H9 (cell line): ENCODE measurements around the gene ZKSCAN2. TPM values are rescaled to one million over a fixed set of nuclear protein-coding genes. Genes with fewer than 3 reads are reported as not detected.

Source experiments
- DNase-seq: peaks from one replicate; pipeline ENCODE4 v3.0.0-alpha.2; 2017
- H2AFZ ChIP-seq: one replicate; pipeline ENCODE4 v1.6.1; 2013; ENCODE audit warnings: mild to moderate bottlenecking, low read length, control low read depth, moderate library complexity
- H2AK5ac ChIP-seq: 2 replicates; pipeline ENCODE4 v1.6.1; 2013; ENCODE audit warnings: low read length, control low read depth, mixed read lengths; ENCODE audit not compliant: insufficient read length
- H2BK120ac ChIP-seq: one replicate; pipeline ENCODE4 v1.6.1; 2013; ENCODE audit warnings: low read depth, mild to moderate bottlenecking, low read length, control low read depth, inconsistent platforms; ENCODE audit not compliant: poor library complexity, severe bottlenecking
- H2BK12ac ChIP-seq: 2 replicates; pipeline ENCODE4 v1.6.1; 2013; ENCODE audit warnings: low read length, control low read depth, mixed read lengths, low read depth; ENCODE audit not compliant: insufficient read length
- H2BK15ac ChIP-seq: 2 replicates; pipeline ENCODE4 v1.6.1; 2013; ENCODE audit warnings: low read depth, low read length, control low read depth
- H2BK20ac ChIP-seq: one replicate; pipeline ENCODE4 v1.6.1; 2013; ENCODE audit warnings: low read depth, mild to moderate bottlenecking, low read length, control low read depth, inconsistent platforms; ENCODE audit not compliant: poor library complexity, severe bottlenecking
- H2BK5ac ChIP-seq: 2 replicates; pipeline ENCODE4 v1.6.1; 2013; ENCODE audit warnings: low read length, control low read depth, mixed read lengths; ENCODE audit not compliant: insufficient read length
- H3K14ac ChIP-seq: 2 replicates; pipeline ENCODE4 v1.6.1; 2013; ENCODE audit warnings: low read length, control low read depth; ENCODE audit not compliant: insufficient read depth
- H3K18ac ChIP-seq: 2 replicates; pipeline ENCODE4 v1.6.1; 2013; ENCODE audit warnings: low read depth, mild to moderate bottlenecking, mixed read lengths, low read length, control low read depth; ENCODE audit not compliant: insufficient read length
- H3K23ac ChIP-seq: 2 replicates; pipeline ENCODE4 v1.6.1; 2013; ENCODE audit warnings: low read length, control low read depth, mixed read lengths, low read depth; ENCODE audit not compliant: insufficient read length
- H3K23me2 ChIP-seq: 2 replicates; pipeline ENCODE4 v1.6.1; 2013; ENCODE audit warnings: low read depth, mild to moderate bottlenecking, mixed read lengths, low read length, control low read depth; ENCODE audit not compliant: insufficient read length, poor library complexity, severe bottlenecking
- H3K27ac ChIP-seq: 2 replicates; pipeline ENCODE4 v1.5.1; 2013; ENCODE audit warnings: low read length, control low read depth, mixed read lengths, low read depth; ENCODE audit not compliant: insufficient read length
- H3K27me3 ChIP-seq: 2 replicates; pipeline ENCODE4 v1.6.1; 2013; ENCODE audit warnings: low read length, control low read depth, inconsistent platforms; ENCODE audit not compliant: insufficient read depth
- H3K4ac ChIP-seq: 2 replicates; pipeline ENCODE4 v1.6.1; 2013; ENCODE audit warnings: low read depth, mild to moderate bottlenecking, control low read depth, inconsistent platforms, low read length, moderate library complexity
- H3K4me1 ChIP-seq: 2 replicates; pipeline ENCODE4 v1.6.1; 2013; ENCODE audit warnings: low read length, control low read depth, inconsistent platforms; ENCODE audit not compliant: insufficient read depth
- H3K4me2 ChIP-seq: 2 replicates; pipeline ENCODE4 v1.6.1; 2013; ENCODE audit warnings: low read length, control low read depth, mixed read lengths; ENCODE audit not compliant: insufficient read length, insufficient read depth
- H3K56ac ChIP-seq: 2 replicates; pipeline ENCODE4 v1.6.1; 2013; ENCODE audit warnings: low read depth, mild to moderate bottlenecking, mixed read lengths, low read length, control low read depth; ENCODE audit not compliant: insufficient read length
- H3K79me1 ChIP-seq: 2 replicates; pipeline ENCODE4 v1.6.1; 2013; ENCODE audit warnings: low read depth, mild to moderate bottlenecking, moderate library complexity, low read length, control low read depth, inconsistent platforms; ENCODE audit not compliant: insufficient read depth, poor library complexity, severe bottlenecking
- H3K79me2 ChIP-seq: 2 replicates; pipeline ENCODE4 v1.6.1; 2013; ENCODE audit warnings: low read length, control low read depth, inconsistent platforms; ENCODE audit not compliant: insufficient read depth
- H3K9ac ChIP-seq: 2 replicates; pipeline ENCODE4 v1.6.1; 2013; ENCODE audit warnings: low read length, control low read depth, mixed read lengths; ENCODE audit not compliant: insufficient read length; ENCODE audit errors: extremely low read depth
- H3K9me3 ChIP-seq: one replicate; pipeline ENCODE4 v1.6.1; 2013; ENCODE audit warnings: low read depth, low read length, inconsistent platforms; ENCODE audit not compliant: control insufficient read depth
- H3T11ph ChIP-seq: one replicate; pipeline ENCODE4 v1.6.1; 2013; ENCODE audit warnings: mild to moderate bottlenecking, low read length, control low read depth, inconsistent platforms
- H4K20me1 ChIP-seq: one replicate; pipeline ENCODE4 v1.6.1; 2013; ENCODE audit not compliant: control insufficient read depth, insufficient read length, insufficient read depth
- H4K5ac ChIP-seq: 2 replicates; pipeline ENCODE4 v1.6.1; 2013; ENCODE audit warnings: low read depth, mild to moderate bottlenecking, mixed read lengths, low read length, control low read depth; ENCODE audit not compliant: insufficient read length
- H4K8ac ChIP-seq: replicated peaks from 2 replicates; pipeline ENCODE4 v1.6.1; 2013; ENCODE audit warnings: low read length, control low read depth, mixed read lengths, low read depth; ENCODE audit not compliant: insufficient read length
- H4K91ac ChIP-seq: 2 replicates; pipeline ENCODE4 v1.6.1; 2013; ENCODE audit warnings: low read depth, mild to moderate bottlenecking, moderate library complexity, mixed read lengths, low read length, control low read depth; ENCODE audit not compliant: insufficient read length
- H3K27ac Mint-ChIP-seq, 3 experiments: 2 replicates in 2 of 3; 3 replicates in 1 of 3; pipeline ENCODE4 v1.8.0; 2020 to 2021; ENCODE audit warnings: mixed read lengths in 3 of 3, mild to moderate bottlenecking in 1 of 3, moderate library complexity in 1 of 3
- H3K27me3 Mint-ChIP-seq: 2 replicates; pipeline ENCODE4 v1.8.0; 2021; ENCODE audit warnings: low read depth, mild to moderate bottlenecking, moderate library complexity, mixed read lengths
- H3K36me3 Mint-ChIP-seq, 3 experiments: 2 replicates in 2 of 3; 3 replicates in 1 of 3; pipeline ENCODE4 v1.8.0; 2020 to 2021; ENCODE audit warnings: low read depth in 3 of 3, mixed read lengths in 3 of 3; ENCODE audit not compliant: insufficient read depth in 1 of 3
- H3K4me1 Mint-ChIP-seq, 2 experiments: 2 replicates each; pipeline ENCODE4 v1.8.0; 2020; ENCODE audit warnings: mixed read lengths in 2 of 2
- H3K4me3 Mint-ChIP-seq, 2 experiments: 2 replicates in 1 of 2; 3 replicates in 1 of 2; pipeline ENCODE4 v1.8.0; 2020 to 2021; ENCODE audit warnings: mild to moderate bottlenecking in 2 of 2, mixed read lengths in 2 of 2, moderate library complexity in 1 of 2
- H3K9me3 Mint-ChIP-seq, 2 experiments: 2 replicates in 1 of 2; 3 replicates in 1 of 2; pipeline ENCODE4 v1.8.0; 2020; ENCODE audit warnings: mild to moderate bottlenecking in 2 of 2, mixed read lengths in 2 of 2, moderate library complexity in 1 of 2
- WGBS: extraction: QIAGEN DNeasy Blood & Tissue Kit; methylation state at CpG from one replicate; pipeline ENCODE4 v1.1.7; 2013; ENCODE audit warnings: missing lambda C conversion rate, low lambda C conversion rate, mixed read lengths; ENCODE audit not compliant: insufficient read length; ENCODE audit errors: extremely low coverage; 5-methylcytosine and 5-hydroxymethylcytosine counted together
- total RNA-seq: library from RNA; stranded (reverse); gene quantifications from 2 replicates; pipeline ENCODE4 v1.2.1, GENCODE V29; 2021
- TF ChIP-seq, protein P1 (sequence below): fragments of 200-600 bp; sonication (generic); conservative IDR thresholded peaks from 3 replicates; pipeline ENCODE4 v1.8.0; 2021; ENCODE audit warnings: antibody characterized with exemption, mild to moderate bottlenecking

Gene ZKSCAN2
- total RNA-seq, 1 experiment from 2014 or later = 16.5 TPM

- Histone ChIP-seq H3K79me1 (no peaks in the 10 kb centered on the region), H2AK5ac (no peak overlapping the region), H3K4ac (no peak overlapping the region), H3K4me1 (no peaks in the 10 kb centered on the region), H3K9ac (no peak overlapping the region), H2BK15ac (no peak overlapping the region), H4K5ac (no peak overlapping the region), H3K79me2 (no peaks in the 10 kb centered on the region), H3K23me2 (no peaks in the 10 kb centered on the region), H4K8ac (no peak overlapping the region), H3K27me3 (no peaks in the 10 kb centered on the region), H2BK20ac (no peak overlapping the region), H2BK5ac (no peak overlapping the region), H3K56ac (no peak overlapping the region), H4K91ac (no peak overlapping the region), H3K4me2 (no peak overlapping the region), H4K20me1 (no peaks in the 10 kb centered on the region), H2BK120ac (no peak overlapping the region), H3K14ac (no peak overlapping the region), H2BK12ac (no peak overlapping the region), H3T11ph (no peak overlapping the region), H3K18ac (no peak overlapping the region), H2AFZ (no peak overlapping the region), H3K23ac (no peak overlapping the region), H3K27ac (no peak overlapping the region), H3K9me3 (no peaks in the 10 kb centered on the region)
- no peaks in the 10 kb centered on the region for H3K9me3 Mint-ChIP-seq
- no CpG with 5 or more reads among the region's 3 CpGs for WGBS
- no peak overlapping the region for H3K27ac Mint-ChIP-seq
- H3K36me3 Mint-ChIP-seq = no peaks in the 10 kb centered on the region
- no peak for DNase-seq
- H3K4me3 Mint-ChIP-seq = no peak overlapping the region
- H3K4me1 Mint-ChIP-seq = peaks cover 3% of the 10 kb centered on the region in 2 experiments; a peak in 1 of 4 replicates
- TF ChIP-seq, protein P1, sequence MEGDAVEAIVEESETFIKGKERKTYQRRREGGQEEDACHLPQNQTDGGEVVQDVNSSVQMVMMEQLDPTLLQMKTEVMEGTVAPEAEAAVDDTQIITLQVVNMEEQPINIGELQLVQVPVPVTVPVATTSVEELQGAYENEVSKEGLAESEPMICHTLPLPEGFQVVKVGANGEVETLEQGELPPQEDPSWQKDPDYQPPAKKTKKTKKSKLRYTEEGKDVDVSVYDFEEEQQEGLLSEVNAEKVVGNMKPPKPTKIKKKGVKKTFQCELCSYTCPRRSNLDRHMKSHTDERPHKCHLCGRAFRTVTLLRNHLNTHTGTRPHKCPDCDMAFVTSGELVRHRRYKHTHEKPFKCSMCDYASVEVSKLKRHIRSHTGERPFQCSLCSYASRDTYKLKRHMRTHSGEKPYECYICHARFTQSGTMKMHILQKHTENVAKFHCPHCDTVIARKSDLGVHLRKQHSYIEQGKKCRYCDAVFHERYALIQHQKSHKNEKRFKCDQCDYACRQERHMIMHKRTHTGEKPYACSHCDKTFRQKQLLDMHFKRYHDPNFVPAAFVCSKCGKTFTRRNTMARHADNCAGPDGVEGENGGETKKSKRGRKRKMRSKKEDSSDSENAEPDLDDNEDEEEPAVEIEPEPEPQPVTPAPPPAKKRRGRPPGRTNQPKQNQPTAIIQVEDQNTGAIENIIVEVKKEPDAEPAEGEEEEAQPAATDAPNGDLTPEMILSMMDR = no peak
- no peaks in the 10 kb centered on the region; the same call in 1 of the 2 replicates for H3K27me3 Mint-ChIP-seq
These were observed 70.2 kb downstream of the ZKSCAN2 start for GRCh38 chr16:25187491-25187795.

Other genes with a start within 250 kb of the ZKSCAN2 start
- 83.4 and 89.7 TPM in 2 replicates for gene ARHGAP17, start 242.5 kb downstream of the ZKSCAN2 start, total RNA-seq
- gene LCMT1, start 146.1 kb downstream of the ZKSCAN2 start, total RNA-seq = 80.6 and 81.2 TPM in 2 replicates
- not detected in 2 replicates for gene AQP8, start 40.9 kb downstream of the ZKSCAN2 start, total RNA-seq